GM23248 (cell line): ENCODE data around the gene FICD.

Experiments
- EZH2 ChIP-seq: fragments of 200-600 bp; sonication (generic); IDR thresholded peaks from 2 replicates; pipeline ENCODE4 v1.6.1; 2018; ENCODE audit warnings: antibody characterized with exemption, mild to moderate bottlenecking; ENCODE audit not compliant: insufficient read depth, poor library complexity, severe bottlenecking
- EZH2phosphoT487 ChIP-seq: fragments of 200-600 bp; sonication (generic); IDR thresholded peaks from 2 replicates; pipeline ENCODE4 v1.6.1; 2018; ENCODE audit warnings: antibody characterized with exemption, moderate library complexity, mild to moderate bottlenecking, low read depth; ENCODE audit not compliant: insufficient read depth

DNA sequence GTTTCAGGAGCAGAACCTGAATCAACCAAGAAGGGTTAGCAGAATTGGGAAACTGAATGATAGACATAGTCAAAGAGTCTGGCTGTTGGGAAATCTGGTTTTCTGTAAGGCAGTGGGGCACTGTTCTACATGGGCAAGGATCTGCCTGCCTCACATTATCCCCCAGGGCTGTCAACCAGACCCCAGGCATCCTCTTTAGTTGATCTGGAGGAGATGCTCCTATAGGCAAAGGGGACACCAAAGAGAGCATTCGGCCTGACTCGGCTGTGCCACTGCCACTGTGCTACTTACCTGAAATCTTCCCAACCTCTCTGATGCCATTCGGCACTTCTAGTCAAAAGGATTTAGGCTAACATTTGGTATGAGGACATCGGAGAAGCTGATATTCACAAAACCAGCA lies 51.4 kb downstream of the FICD start:
- TF ChIP-seq EZH2 (no peak), EZH2phosphoT487 (no peak)
